ENCODE data around the gene RAB11FIP4. TPM values are rescaled to one million over a fixed set of nuclear protein-coding genes. Genes with fewer than 3 reads are reported as not detected.

The RAB11FIP4 gene
- total and polyA plus RNA-seq, 2 of the 8 experiments (the other 6 are each of a cell fraction or from before 2014, with no cell fraction given), result 21.7 to 53.2 TPM

GRCh38 chr17:31511580-31511979 lies 120.1 kb downstream of the RAB11FIP4 start (continued):
- no peak for TF ChIP-seq RNF2 (IDR thresholded peaks at IDR 0.05; ENCODE audit: borderline replicate concordance, low read depth, low read length, missing control alignments, poor library complexity, severe bottlenecking)
- TF ChIP-seq MAFK (IDR thresholded peaks at IDR 0.05; ENCODE audit: low read depth, low read length), result no peak
- no peak for TF ChIP-seq TEAD4 (IDR thresholded peaks at IDR 0.05; ENCODE audit: low read depth, low read length)
- no peak for TF ChIP-seq ZNF274 (IDR thresholded peaks at IDR 0.05; ENCODE audit: borderline replicate concordance, extremely low read depth, low read length)
- no peak for TF ChIP-seq SP1 (IDR thresholded peaks at IDR 0.05; ENCODE audit: low read depth, low read length)
